GM12891 (cell line): Measurements from ENCODE around the gene ZNF641.

Experiments
- DNase-seq: peaks from one replicate; pipeline ENCODE4 v3.0.0; 2011; ENCODE audit warnings: low spot score; ENCODE audit not compliant: insufficient read length
- FAIRE-seq: peaks from 2 replicates; lab custom pipeline; 2011; peaks lifted over from hg19 to GRCh38; lab: Jason Lieb, UNC
- PAX5 ChIP-seq: IDR thresholded peaks from 2 replicates; pipeline ENCODE4 v1.6.1; 2011; ENCODE audit warnings: low read length, moderate library complexity, mild to moderate bottlenecking; ENCODE audit not compliant: insufficient read depth, severe bottlenecking
- POLR2A ChIP-seq: IDR thresholded peaks from 2 replicates; pipeline ENCODE4 v1.6.1; 2011; ENCODE audit warnings: low read depth, low read length, control low read depth
- POLR2AphosphoS5 ChIP-seq: IDR thresholded peaks from 2 replicates; pipeline ENCODE4 v1.6.1; 2011; ENCODE audit warnings: low read depth, low read length, control low read depth
- POU2F2 ChIP-seq: IDR thresholded peaks from 2 replicates; pipeline ENCODE4 v1.6.1; 2011; ENCODE audit warnings: low read depth, mild to moderate bottlenecking, control low read depth, low read length, moderate library complexity
- SPI1 ChIP-seq: IDR thresholded peaks from 2 replicates; pipeline ENCODE4 v1.6.1; 2011; ENCODE audit warnings: low read depth, low read length, control low read depth
- TAF1 ChIP-seq: IDR thresholded peaks from 2 replicates; pipeline ENCODE4 v1.6.1; 2011; ENCODE audit warnings: low read depth, low read length, control low read depth

The ZNF641 gene

DNA sequence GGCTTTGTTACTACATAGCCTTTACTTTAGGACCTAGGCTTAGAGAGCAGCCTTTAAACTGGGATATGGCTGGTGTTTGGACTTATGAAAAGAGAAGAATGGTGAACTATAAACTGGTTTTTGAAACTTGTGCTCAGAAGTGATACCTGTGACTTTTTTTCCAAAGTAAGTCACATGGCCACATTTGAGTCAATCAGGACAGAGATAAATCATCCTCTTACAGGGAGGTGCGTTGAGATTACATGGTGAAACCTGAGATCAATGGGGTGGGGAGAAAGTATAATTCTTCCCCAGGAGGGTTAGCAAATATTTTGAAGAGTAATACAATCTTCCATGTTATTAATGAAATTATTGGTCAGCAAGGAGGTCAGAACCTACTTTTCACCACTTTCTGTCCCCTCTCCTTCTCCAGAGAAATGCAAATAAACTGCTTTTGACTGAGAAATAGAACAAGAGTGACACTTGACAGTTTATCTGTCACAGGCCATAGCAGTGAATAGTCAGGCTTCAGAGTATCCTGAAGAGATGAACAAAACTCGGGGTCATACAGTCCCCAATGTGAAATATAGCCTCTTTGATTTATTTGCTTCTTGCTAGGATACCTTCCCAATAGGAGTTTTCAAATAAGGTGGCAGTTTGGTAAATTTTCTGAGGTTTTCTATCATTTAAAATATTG is 11.1 kb upstream of the ZNF641 start:
- no peak for FAIRE-seq
- TF ChIP-seq SPI1, result no peak
- no peak for TF ChIP-seq POLR2AphosphoS5
- TF ChIP-seq POLR2A, result no peak
- TF ChIP-seq POU2F2, result no peak
- no peak for TF ChIP-seq TAF1
- no peak for TF ChIP-seq PAX5
- no peak for DNase-seq

DNA sequence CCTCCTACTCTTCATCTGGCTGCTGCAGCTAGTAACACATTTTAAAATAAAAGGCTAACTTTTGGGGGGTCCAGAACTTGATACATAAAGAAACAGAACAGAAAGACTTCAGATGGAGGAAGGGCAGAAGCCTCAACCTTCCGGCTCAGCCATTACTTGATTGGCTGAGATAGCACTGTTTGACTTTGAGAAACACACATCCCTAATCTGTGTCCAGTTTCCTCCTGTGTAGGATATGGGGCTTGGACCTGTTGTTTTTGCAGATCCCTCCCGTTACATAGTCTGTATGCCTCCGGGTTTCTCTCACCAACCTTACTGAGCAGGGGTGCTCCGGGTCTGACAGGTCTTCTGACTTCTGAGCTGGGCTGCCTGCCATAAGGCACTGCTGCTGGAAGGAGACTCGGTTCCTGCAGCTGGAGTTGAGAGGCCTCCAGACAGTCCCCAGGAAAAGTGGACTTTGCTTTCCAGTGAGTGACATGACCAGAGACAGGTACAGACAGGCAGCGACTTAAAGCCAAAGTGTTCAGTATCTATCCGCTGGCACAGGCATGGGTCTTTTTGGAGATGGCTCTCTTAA is 8.3 kb upstream of the ZNF641 start:
- TF ChIP-seq PAX5 (no peak), POLR2AphosphoS5 (no peak), POLR2A (no peak), POU2F2 (no peak), SPI1 (no peak), TAF1 (no peak)
- DNase-seq (no peak), FAIRE-seq (no peak)

DNA sequence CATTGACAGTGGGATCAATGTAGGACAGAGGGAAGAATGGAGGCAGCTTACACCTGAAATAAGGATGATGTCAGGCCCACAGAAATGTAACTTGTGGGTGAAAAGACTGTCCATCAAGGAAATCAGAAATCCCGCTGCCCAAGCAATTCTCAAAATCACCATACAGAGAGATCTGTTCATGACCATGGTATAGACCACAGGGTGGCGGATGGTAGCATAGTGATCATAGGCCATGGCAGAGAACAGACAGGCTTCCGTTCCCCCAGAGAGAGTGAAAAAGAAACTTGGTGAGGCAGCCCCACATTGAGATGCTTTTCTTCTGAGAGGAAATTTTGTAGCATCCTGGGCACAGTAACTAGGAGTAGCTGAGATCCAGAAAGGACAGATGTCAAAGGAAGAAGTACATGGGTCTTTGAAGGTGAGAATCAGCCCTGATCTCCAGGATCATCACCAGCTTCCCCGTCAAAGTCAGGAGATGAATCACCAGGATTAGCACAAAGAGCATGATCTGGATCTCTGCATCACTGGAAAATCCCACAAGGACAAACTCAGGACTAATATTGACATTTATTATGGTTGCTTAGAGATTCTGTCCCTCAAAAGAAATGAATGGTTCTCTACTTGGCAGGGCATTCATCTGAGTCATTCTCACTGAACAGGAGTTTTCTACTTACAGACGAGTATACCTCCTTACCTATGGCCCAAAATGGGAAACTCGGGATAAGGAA is 5.5 kb upstream of the ZNF641 start:
- DNase-seq, result no peak
- TF ChIP-seq PAX5 (no peak), POU2F2 (no peak), POLR2A (no peak), POLR2AphosphoS5 (no peak), TAF1 (no peak), SPI1 (no peak)
- no peak for FAIRE-seq

DNA sequence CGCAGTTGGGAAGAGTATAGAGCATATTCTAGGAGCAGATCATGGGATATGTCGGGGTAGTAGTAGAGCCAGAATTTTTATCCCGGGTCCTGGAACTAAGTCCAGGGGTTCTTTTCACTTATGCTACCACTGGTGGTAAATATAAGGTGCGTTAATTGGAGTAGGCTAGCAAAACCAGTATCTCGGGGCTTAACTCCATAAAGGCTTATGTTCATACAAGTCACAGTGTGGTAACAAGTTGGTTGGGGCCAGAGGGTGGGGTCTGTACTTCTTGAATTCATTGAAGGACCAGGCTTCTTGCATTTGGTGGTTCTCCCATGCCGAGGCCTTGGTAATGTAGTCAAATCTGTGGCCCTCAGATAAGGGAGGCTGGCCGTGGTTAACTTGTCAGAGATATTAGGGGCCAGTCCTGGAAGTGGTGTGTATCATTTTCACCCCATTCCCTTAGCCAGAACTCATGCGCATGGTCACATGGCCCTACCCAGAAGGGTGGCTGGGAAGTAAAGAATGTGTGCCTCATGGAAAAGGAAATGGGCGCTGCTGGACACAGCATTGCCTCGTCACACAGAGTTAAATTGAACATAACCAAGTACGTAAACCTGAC is 1.5 kb upstream of the ZNF641 start:
- DNase-seq (no peak), FAIRE-seq (no peak)
- no peak for TF ChIP-seq POLR2A
- no peak for TF ChIP-seq POLR2AphosphoS5
- no peak for TF ChIP-seq TAF1
- TF ChIP-seq SPI1, result no peak
- no peak for TF ChIP-seq PAX5
- TF ChIP-seq POU2F2, result no peak

DNA sequence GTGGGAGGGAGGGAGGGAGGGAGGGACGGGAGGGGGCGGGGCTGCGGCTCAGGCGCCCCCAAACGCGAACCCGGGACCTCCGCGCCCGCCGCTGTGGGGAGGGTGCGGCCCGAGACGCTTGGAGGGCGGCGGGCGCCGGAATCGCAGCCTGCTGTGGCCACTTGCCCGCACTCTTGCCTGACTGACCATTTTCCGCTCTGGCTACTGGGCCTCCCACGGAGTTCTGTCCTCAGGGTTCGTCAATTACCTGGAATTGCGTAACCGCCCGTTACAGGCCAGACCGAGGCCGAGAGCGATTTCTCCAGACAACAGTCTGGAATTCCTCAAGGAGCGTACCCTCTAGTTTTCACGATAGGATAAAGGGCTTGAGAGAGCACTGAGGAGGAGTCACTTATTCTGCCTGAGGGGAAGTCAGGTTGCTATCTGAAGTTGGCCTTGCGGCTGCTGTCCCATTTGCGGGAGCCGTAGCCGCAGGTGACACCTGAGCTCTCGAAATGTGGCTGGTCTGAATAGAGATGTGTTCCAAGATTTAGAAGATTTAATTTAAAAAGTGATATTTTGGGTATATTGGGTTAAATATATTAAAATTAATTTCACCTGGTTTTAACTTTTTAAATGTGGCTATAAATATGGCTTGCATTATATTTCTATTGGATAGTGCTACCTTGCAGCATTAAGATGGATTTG is 446 bp upstream of the ZNF641 start:
- DNase-seq, result no peak
- TF ChIP-seq PAX5, result no peak
- no peak for FAIRE-seq

DNA sequence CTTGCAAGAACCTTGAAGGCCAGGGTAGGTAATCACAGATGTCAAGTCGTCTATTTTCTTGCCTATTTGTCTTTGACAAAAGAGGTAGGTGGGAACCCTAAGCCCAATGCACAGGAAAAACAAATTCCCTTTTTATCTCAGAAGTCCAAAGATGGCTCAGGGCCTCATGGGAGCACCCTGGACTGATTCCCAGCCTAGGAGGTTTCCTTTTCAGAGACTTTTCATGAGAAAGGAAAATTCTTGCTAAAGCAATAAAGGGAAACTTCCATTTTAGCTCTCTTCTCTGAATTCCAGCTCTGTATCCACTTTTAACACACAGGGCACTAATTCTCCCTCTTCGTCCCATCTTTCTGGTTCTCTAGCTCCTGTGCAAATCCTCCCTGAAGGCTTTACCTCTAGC is 1.2 kb downstream of the ZNF641 start:
- no peak for FAIRE-seq
- DNase-seq, result no peak
- TF ChIP-seq POLR2AphosphoS5 (no peak), SPI1 (no peak), TAF1 (no peak), POLR2A (no peak), POU2F2 (no peak), PAX5 (no peak)

DNA sequence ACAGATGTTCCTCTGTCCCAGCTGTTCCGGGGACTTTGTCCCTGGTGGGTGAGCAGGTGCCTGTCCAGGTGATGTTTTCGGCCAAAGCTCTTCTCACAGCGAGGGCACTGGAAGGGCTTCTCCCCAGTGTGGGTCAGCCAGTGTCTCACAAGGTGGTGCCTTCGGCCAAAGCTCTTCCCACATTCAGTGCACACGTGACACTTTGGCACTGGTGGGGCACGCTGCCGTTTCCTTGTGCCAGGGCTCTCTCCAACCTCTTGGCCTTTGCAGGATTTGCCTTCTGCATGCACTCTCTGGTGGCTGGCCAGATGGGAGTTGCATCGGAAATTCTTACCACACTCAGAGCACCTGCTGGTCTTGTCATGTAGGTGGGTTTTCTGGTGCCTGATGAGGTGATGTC is 7.7 kb downstream of the ZNF641 start:
- no peak for TF ChIP-seq POLR2AphosphoS5
- no peak for TF ChIP-seq PAX5
- no peak for TF ChIP-seq POLR2A
- no peak for TF ChIP-seq POU2F2
- no peak for TF ChIP-seq TAF1
- TF ChIP-seq SPI1, result no peak
- no peak for FAIRE-seq
- DNase-seq, result no peak

DNA sequence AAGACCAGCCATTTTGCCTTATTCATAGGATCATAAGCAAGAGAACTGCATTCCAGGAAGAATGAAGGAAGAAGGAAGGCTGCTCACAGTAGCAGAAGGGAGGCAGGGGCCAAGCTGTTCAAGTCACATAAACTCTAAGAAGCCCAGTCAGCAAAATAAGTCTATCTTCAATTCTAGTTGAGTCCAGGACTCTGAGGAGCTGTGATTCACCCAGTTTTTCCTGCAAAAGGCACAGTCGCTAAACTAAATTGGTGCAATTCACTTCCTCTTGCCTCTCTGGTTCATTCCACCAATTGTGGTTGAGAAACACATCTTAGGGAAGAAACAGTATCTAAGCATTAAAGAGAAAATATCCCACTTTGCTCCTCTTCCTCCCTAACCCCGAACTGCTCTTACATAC is 9.8 kb downstream of the ZNF641 start:
- DNase-seq (no peak), FAIRE-seq (no peak)
- TF ChIP-seq POU2F2, result no peak

DNA sequence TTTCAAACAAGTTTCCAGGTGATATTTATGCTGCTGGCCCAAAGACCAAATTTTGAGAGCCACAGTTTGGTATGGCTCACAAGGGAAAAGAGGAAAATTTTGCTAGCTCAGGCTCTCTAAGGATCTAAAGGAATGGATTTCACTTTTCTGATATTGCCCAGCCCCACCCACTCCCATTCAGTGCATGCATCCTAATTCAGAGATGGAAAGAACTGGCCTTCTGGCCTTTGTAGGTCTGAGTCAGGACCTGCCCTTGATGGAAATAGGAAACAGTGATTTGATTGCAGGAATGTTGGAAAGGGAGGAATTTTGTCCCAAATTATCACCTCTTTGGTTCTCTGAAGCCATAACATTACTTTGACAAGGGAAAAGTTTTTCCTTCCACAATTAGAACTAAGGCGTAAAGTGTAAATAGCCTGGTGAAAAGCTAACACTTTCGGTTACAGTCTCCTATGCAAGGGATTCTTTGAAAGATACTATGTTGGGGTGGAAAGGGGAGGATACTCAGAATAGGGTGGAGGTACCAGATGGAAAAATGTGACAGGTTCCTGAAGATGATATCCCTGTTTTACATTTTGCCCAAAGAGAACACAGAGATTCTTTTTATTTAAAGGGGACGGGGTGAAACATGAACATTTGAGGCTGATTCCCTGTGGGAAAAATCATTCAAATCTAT is 11.1 kb downstream of the ZNF641 start:
- DNase-seq (no peak), FAIRE-seq (no peak)
- TF ChIP-seq POU2F2 (no peak), PAX5 (no peak), POLR2AphosphoS5 (no peak), POLR2A (no peak), TAF1 (no peak), SPI1 (no peak)

DNA sequence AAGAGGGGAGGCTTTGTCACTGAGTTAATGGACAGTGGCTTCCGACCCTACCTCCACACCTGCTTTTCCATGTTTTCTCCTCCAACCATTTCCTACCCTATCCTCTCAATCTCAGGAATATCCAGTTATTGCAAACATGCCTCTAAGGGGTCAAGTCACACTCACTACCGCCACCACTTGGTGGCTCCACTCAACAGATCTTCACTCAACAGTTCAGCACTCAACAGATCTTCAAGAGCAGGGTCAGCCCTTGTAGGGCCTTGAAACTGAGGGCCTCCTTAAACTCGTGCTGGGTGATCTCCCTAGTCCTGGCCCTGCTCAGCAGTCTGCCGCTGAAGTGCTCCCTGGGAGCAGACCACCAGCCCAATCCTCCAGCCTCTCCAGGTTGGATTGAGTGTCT is 14.2 kb downstream of the ZNF641 start:
- FAIRE-seq, result no peak
- DNase-seq, result no peak
- TF ChIP-seq POLR2AphosphoS5, result no peak
- no peak for TF ChIP-seq TAF1
- TF ChIP-seq POLR2A, result no peak
- no peak for TF ChIP-seq PAX5
- TF ChIP-seq POU2F2, result no peak
- no peak for TF ChIP-seq SPI1
